GM21737 (cell line): Measurements from ENCODE around the gene OR1Q1.
"Not testable (repeated sequence)": the region's sequence is repeated elsewhere in the genome, so short reads cannot be mapped to it uniquely, and the experiment has no call there.

ENCODE experiments used
- ATAC-seq: cut with Tn5 transposase; IDR thresholded peaks from one replicate; pipeline ENCODE4 v1.9.1; 2021; ENCODE audit warnings: mild to moderate bottlenecking, moderate library complexity; ENCODE audit not compliant: unreplicated experiment

The OR1Q1 gene, protein sequence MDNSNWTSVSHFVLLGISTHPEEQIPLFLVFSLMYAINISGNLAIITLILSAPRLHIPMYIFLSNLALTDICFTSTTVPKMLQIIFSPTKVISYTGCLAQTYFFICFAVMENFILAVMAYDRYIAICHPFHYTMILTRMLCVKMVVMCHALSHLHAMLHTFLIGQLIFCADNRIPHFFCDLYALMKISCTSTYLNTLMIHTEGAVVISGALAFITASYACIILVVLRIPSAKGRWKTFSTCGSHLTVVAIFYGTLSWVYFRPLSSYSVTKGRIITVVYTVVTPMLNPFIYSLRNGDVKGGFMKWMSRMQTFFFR

DNA sequence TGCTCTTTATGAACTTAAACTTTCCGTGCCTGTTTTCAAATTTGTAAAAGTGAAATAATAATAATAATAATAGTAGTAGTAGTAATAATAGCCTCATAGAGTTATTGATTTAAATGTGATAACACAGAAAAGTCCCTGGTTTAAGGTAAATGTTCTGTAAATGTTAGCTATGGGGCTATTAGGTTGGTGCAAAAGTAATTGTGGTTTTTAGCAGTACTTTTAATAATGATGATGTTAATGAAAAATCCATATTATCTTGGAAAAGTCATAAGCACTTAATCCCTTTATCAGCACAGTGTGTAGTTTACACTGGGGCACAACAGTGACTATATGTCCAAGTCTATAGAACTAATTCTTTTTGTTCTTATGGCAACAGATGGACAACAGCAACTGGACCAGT, at the start of gene OR1Q1:
Gene OR1Q1 (plus strand): TSS at position 377 of the 400 bp plus-strand sequence. CDS start 0 bp downstream, at position 377.
- ATAC-seq: no peak

DNA sequence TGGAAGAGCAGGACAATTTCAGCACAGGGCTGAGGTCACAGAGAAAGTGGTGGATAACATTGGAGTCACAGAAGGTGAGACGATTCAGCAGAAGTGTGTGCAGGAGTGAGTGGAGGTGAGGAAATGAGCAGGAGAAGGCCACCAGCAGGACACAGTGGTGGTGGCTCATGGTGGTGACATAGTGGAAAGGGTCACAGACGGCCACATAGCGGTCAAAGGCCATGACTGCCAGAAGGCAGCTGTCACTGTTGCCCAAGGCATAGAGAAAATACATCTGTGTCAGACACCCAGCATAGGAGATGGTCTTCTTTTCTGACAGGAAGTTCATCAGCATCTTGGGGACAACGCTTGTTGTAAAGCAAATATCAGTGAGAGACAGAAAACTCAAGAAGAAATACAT, 46.6 kb upstream of the OR1Q1 start:
- no peak for ATAC-seq

DNA sequence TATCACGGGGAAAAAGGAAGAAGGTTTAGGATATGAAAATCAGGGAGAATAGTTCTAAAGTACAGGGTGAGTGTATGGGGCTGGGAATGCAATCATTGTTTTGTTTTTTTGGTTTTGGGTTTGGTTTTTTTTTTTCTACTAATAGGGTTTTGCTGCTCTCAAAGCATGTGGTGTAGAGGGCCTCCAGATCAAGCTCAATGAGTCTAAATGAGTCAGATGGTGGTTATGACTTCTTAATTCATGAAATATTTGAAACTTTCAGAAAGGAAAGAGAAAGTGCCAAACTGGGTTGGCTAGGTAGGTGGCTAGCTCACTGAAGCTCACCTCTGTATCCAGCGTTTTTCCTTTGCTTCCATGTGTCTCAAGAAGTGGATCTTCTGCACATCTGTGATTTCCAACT, 42.1 kb upstream of the OR1Q1 start:
- no peak for ATAC-seq

DNA sequence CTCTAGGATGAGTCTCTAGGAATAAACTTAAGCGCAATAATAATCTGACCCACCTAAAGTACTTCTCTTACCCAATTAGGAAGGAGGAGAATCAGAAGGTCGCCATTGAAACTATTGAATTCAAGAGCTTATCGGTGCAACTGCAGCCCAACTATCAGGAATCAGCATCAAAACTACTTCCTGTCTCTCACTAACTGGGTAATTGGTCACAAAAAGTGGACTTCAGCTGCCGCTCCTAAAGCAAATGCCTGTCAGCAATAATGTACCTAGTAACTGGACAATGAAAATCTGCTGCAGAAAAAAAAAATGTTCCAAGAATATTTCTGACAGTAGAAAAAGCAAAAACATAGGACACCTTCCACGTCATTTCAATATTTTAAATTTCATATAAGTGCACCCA, 34.7 kb upstream of the OR1Q1 start:
- ATAC-seq: no peak

- no peak for ATAC-seq
These were observed 34.2 kb upstream of the OR1Q1 start for GRCh38 chr9:122580360-122580759.

- ATAC-seq: not testable (repeated sequence)
These were observed 31.3 kb upstream of the OR1Q1 start, which contains the start of gene OR1L8 for GRCh38 chr9:122583284-122583683. OR1L8 (minus strand) TSS chr9:122583384; CDS start chr9:122568477, 14,907 bp downstream.

GRCh38 chr9:122605691-122606090, 8.8 kb upstream of the OR1Q1 start:
- ATAC-seq: no peak

DNA sequence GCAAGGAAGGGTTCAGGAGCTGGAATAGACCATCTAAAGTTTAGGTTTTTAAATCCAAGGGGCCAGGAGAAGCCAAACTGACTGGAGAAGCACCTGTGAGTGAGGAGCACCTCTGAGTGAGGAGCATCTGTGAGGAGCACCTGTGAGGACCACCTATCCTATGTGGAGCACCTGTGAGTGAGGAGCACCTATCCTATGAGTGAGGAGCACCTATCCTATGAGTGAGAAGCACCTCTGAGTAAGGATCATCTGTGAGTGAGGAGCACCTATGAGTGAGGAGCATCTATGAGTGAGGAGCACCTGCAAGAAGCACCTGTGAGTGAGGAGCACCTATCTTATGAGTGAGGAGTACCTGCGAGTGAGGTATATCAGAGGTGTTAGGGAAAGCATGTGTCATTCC, 8.0 kb upstream of the OR1Q1 start:
- ATAC-seq: no peak

DNA sequence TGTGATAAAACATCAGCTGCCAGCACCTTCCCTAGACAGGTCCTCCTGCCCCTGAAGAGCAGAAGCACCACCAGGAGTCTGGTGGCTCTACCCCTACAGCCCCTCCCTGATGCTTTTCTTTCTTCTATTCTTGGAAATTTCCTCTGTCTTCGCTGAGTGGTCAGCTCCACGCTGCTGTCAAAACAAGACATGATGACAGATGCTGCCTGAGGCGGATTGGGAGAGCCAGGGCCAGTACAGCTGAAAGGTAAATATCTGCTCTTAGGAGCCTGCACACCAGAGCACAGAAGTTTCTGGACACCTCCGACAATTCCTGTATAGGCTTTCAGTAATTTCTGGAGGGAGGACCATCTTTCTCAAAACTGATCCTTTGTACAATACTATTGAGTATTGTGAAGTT, 4.7 kb upstream of the OR1Q1 start:
- no peak for ATAC-seq

GRCh38 chr9:122619996-122620395, 5.5 kb downstream of the OR1Q1 start:
- no peak for ATAC-seq

DNA sequence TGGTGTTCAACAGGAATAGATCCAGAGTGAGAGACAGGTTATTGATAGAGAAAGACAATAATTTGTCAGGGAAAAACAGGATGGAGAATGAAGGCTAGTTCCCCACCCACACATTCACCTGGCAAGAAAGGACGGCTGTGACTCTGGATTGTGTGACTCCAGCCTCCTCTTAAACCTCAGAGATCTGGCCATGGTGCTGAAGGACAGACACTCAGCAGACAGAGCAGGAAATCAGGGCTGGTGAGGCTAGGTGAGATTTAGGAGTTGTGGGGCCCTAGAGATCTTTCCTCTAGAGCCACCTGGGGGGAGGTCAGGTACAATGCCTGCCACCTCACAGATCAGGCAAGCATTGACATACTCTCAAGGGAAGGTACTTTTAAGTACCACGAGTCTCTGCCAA, 27.7 kb downstream of the OR1Q1 start:
- ATAC-seq: no peak

GRCh38 chr9:122656378-122656777, 41.8 kb downstream of the OR1Q1 start:
- ATAC-seq: no peak

DNA sequence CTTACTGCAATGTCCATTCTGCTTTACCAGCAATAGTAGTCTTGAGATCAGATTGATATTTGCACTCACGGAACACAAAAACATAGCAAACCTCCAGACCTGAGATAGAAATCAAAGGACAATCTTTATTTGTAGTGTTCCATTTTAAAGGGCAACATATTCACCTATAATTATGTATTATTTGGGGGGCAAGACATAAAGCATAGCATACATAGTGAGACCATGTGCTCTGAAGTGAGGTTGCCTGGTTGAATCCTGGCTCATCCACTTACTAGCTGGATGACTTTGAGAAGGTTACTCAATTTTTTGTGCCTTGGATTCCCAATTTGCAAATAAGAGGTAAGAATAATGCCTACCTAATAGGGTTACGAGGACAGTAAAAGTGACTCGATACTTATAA, 43.0 kb downstream of the OR1Q1 start, which contains the start of gene OR1B1:
Gene OR1B1 (minus strand): TSS at position 101 of the 400 bp plus-strand sequence.
- no peak for ATAC-seq

DNA sequence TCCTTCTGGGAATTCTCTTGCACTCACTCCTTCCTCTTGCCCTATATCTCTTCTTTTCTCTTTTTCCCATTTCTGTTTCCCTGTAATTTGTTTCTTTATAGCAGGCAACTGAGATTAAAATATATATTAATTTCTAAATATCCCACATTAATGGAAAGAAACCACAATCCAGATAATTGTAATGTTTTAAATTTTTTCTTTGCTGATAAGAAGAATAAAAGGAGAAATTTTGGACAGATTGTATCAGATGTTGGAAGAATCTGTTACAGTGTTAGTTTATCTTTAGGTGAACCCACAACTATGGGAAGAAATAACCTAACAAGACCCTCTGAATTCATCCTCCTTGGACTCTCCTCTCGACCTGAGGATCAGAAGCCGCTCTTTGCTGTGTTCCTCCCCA, 46.9 kb downstream of the OR1Q1 start, which contains the start of gene OR1L1:
Gene OR1L1 (plus strand): TSS at position 301 of the 400 bp plus-strand sequence. CDS start 0 bp downstream, at position 301.
- no peak for ATAC-seq
